Right ventricle myocardium inferior (tissue), 1 donor: ENCODE results near the gene PTPN14. TPM values are rescaled to one million over a fixed set of nuclear protein-coding genes. Genes with fewer than 3 reads are reported as not detected.
A peak's percentile ranks its signal among the peaks of the same experiment; 100 is the strongest.

Experiments
- ATAC-seq: fragments of 200-7000 bp; cut with Tn5 transposase; one replicate; pipeline ENCODE4 v1.9.1; 2020; ENCODE audit warnings: mild to moderate bottlenecking, moderate library complexity
- DNase-seq: peaks from one replicate; pipeline ENCODE4 v3.0.0; 2021; ENCODE audit errors: missing footprints
- intact Hi-C: fragments of 100-400 bp; cut with DNase I; formaldehyde crosslinking; loops from one replicate; pipeline ENCODE4 v1.11.0; 2022
- total RNA-seq: library from RNA; stranded (reverse); fragmentation: NEBNext Ultra II Directional; extraction: Animal tissue kit (Norgen Biotek cat#: 25700); gene quantifications from one replicate; pipeline ENCODE4 v1.2.1, GENCODE V29; 2021
- donor health status: DM: no; HTN: yes; CAD: no; lungs with severe emphysema.

The PTPN14 gene
- total RNA-seq, 1 donor from 2014 or later = 23.0 TPM

DNA sequence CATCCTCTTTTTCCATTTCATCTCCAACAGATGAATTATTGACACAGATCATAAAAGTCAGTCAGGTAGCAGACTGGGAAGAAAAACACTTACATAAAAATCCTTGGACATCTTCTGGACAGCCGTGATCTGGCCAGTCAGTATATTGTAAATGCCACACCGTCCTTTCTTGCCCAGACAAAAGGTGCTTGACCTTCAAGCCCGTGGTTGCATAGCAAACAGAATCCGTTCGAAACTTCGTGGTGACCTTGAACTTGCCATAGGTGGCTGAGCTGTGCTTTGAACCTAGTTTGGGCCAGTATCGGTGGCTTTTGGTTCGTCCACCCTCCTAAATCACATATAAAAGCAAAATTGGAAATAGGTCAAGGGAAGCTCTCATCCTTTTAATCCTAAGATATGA is 182.0 kb downstream of the PTPN14 start:
- intact Hi-C loops = loop anchor here (10.0 kb wide), 1 partner anchor 185 kb away; the partner anchor contains the start of gene PTPN14
- no peak for ATAC-seq

DNA sequence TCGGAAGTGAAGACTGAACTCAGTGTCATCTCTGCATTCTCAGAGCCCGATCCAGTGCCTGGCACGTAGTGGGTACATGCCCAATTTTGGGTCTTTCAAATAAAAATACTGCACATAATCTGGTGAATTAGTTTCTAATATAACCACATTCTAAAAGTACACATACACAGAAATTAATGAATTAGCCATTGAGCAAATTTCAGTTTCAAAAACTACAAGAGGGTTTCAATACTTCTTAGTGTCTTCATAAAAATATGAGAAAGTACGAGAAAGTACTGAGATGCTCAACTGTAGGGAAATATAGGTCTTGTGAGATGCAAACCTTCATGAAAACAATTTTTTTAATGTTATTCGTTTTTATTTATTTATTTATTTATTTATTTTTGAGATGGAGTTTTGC is 183.6 kb downstream of the PTPN14 start:
- ATAC-seq (no peak), DNase-seq (no peak)
- intact Hi-C loops = loop anchor here (10.0 kb wide), 1 partner anchor 187 kb away; the partner anchor contains the start of gene PTPN14

More for the DNA sequence above, 182.0 kb downstream of the PTPN14 start:
- no peak for DNase-seq

DNA sequence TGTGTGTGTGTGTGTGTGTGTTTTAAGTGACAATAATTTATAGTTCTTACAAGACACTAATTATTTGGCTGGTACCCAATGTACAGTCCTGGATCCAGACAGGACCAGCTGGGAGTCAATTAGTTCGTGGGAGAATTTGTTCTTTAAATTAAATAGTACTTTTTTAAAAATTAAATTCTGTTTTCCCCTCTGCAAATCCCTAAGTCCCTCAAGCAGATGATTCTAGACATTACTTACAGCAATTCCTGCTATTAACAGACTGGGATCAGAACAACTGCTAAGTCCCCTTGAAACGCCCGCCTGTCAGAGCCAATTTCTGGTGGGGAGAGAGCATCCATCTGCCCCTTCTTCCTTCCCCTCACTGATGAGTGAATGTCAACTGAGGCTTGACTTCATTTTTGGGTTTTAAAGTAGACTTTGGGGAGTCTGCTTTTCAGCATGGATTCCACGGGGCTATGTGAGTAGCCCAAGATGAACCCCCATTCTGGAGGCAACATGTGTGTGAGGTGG is 186.6 kb downstream of the PTPN14 start:
- intact Hi-C loops = loop anchor here (10.0 kb wide), 1 partner anchor 190 kb away; the partner anchor contains the start of gene PTPN14
- ATAC-seq (no peak), DNase-seq (no peak)

DNA sequence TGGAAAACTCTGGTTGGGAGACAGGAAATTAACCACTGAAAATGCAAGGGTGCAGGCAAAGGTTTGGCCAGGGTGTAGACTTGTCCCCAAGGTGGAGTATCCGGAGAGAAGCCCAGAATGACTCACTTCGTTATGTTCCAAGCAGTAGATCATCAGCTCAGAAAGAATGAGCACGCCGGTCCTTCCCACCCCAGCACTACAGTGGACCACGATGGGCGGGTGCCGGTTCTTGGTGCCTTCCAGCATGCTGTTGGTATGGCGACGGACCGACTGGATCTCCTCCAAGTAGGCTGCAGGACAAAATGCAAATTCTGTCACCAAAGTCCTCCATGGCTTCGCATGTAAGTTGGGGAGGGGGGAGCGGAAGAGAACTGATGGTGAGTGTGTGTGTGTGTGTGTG is 187.0 kb downstream of the PTPN14 start:
- ATAC-seq (peak; percentile 77), DNase-seq (peak; percentile 67)
- intact Hi-C loops = loop anchor here (10.0 kb wide), 1 partner anchor 190 kb away; the partner anchor contains the start of gene PTPN14

DNA sequence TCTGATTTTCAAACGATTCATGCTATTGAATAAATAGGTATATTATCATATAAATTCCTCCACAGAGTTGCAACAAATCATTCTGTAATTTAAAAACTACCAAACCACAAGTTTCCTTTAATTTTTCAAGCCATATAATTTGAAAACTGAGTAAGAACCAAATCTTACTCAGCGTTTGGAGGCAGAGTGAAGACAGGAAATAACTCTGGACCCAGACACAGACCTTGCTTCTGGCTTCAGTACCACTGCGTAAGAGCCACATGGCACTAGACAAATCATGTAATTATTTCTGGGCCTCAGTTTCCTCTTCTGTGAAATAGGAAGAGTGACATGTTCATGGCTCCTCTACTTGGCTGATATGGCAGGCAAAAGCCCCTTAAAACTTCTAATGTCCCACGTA is 188.0 kb downstream of the PTPN14 start:
- intact Hi-C loops = loop anchor here (10.0 kb wide), 1 partner anchor 191 kb away; the partner anchor contains the start of gene PTPN14
- DNase-seq (no peak), ATAC-seq (no peak)

DNA sequence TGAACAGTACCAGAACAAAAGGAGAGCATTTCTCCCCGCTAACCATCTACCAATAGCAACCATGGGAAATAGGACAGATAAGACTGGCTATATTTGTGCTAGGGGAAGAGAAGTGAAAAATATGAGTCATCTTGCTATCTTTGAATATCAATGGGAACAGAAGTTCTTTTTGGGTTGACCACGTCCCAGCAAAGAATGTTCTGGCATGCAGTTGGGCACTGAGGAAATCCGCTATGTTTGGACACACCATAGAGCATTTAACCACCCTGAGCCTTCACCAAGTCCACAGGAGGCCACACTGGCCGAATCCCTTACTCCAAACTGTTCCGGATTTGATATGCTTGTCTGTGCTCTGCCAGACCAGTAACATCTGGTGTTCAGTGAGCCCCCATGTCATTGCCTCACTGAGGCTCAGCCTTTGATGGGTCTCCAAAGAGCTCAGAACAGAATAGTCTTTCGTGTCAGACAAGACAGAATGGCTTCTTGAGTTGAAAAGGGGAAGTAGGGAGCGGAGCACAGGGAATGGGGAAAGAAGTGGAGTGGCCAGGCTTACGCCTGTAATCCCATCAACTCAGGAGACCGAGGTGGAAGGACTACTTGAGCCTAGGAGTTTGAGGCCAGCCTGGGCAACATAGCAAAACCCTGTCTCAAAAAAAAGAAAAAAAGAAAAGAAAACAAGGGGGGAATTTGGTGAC is 189.1 kb downstream of the PTPN14 start:
- DNase-seq (no peak), ATAC-seq (peak; percentile 75)
- intact Hi-C loops = loop anchor here (10.0 kb wide), 1 partner anchor 192 kb away; the partner anchor contains the start of gene PTPN14

DNA sequence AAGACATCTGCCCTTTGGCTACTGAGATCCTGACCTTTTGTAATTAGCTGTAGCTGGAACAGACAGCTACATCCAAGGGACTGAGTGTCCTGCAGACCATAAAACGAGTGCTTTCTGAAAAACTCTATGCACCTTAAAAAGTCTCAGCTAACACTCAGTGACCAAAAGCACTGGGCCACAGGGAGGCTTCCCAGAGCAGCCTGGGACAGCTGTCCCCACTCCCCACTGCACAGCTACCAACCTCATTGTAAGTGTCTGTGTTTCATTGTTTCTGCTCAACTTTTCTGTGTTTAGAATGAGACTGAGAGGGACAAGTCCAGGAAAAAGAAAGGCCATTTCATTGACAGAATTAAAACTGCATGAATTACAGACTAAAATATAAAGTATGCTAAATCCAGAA is 189.8 kb downstream of the PTPN14 start:
- ATAC-seq (no peak), DNase-seq (no peak)
- intact Hi-C loops = loop anchor here (10.0 kb wide), 1 partner anchor 193 kb away; the partner anchor contains the start of gene PTPN14

DNA sequence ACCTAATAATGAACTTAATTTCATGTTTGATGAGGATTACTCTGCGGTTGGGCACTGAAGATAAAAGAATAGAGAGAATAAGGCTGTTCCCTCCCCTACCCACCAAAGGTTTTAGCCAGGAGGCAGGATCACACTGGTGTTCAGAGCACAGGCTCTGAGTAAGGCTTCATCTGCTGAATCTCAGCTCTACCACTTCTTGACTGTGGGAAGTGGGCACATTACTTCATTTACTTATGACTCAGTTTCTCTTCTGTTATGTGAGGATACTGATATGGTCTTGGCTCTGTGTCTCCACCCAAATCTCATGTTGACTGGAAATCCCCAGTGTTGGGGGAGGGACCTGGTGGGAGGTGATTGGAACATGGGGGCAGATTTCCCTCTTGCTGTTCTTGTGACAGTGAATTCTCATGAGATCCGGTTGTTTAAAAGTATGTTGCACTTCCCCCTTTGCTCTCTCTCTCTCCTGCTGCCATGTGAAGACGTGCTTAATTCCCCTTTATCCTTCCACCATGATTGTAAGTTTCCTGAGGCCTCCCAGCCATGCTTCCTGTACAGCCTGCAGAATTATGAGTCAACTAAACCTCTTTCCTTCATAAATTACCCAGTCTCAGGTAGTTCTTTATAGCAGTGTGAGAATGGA is 190.8 kb downstream of the PTPN14 start:
- intact Hi-C loops = loop anchor here (10.0 kb wide), 1 partner anchor 194 kb away; the partner anchor contains the start of gene PTPN14
- no peak for ATAC-seq

DNA sequence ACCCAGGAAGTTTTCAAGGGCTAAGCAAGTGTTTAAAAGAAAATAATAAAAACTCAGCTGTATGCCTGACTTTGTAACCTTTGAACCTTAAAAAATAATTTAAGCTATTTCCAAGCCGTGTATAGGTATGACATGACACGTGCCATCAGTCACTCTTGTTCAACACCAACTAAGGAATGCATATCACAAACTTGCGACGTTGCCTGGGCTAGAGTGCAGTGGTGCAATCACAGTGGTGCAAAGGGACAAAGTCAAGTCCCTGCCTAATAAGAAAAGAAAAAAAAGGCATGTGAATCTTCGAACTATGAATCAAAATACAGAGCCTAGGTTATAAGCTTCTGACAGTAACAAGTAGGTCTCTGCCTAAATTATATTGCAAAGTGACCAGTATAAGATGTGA is 191.3 kb downstream of the PTPN14 start:
- intact Hi-C loops = loop anchor here (10.0 kb wide), 1 partner anchor 195 kb away; the partner anchor contains the start of gene PTPN14
- no peak for DNase-seq
- no peak for ATAC-seq

More for the DNA sequence above, 190.8 kb downstream of the PTPN14 start:
- DNase-seq = no peak

DNA sequence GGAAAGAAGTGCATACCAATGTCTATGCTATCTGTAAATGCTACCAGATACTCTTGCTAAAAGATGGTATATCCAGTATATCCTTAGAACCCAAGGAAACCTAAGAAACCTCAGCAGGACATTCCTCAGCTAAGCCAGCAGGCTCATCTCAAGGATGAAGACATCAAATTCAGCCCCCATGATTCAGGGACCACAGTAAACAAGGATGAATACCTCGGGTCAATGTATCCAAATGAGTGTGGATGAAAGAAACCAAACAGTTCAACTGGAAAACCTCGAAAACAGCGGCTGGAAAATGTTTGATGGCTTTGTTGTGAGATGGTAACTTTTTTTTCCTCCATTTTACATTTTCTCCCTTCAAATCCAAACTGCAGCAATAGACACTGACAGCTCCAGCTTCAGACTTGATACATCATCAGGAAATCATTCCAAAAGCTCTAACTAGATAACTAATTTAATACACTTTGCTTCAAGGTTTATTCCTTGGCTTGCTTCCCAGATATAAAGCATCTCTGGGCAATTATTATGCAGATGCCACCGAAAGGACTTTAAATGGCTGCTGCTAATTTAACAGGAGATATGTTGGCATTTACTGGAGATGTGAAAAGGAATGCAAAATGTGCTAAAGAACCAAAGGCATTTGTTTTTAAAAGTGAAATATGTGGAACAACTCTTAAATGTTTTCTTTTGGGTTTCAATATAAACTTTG is 196.8 kb downstream of the PTPN14 start:
- intact Hi-C loops = no loop called here
- ATAC-seq (no peak), DNase-seq (no peak)

DNA sequence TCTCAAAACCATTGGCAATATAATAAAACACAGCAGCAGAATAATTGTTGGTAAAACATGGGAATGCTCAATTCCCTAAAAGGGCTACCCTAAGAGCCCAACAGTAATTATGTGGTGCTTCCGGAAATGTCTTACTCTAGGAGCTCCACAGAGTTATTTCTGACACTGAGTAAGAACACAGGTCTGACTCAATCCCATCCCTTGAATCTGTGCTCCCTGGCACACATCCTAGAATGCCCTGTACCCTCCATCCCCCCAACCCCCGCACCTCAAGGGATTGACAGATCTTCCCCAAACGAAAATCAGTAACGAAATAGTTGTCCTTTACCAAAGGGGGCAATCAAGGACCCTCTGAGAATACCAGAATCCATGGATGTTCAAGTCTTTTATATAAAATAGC is 198.6 kb downstream of the PTPN14 start:
- intact Hi-C loops = no loop called here
- DNase-seq (no peak), ATAC-seq (no peak)

DNA sequence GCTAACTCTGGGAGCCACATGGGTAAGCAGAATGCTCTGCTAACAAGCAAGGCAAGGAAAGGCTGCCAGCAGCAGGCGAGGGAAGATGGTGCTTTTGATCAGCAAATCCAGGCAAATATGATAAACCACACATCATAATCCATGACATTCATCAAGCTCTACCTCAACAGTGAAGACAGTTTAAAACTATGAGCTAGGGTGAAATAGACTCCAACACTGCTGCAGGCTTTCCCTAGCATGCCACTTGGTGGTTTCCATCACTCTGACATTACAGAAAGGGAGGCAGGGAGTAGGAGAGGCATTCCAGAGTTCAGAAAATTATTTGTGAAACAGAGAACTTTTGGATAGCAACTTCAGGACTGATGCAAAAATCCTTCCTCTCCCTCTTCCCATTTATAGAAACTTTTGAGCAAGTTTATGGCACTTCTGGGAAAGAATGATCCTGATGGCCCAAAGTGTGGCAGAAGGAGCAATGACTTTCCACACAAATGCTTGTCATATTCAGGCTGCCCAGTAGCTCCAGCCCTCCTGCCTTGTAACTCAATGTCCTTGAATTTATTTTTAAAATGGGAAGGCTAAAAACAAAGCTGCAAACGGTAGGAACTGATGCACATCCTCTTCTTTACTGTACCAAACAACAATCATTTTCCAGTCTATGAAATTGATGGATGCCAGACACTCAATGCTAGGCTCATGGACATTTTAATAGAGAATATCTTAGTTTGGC is 199.7 kb downstream of the PTPN14 start:
- intact Hi-C loops = no loop called here
- DNase-seq = no peak
- ATAC-seq = no peak

DNA sequence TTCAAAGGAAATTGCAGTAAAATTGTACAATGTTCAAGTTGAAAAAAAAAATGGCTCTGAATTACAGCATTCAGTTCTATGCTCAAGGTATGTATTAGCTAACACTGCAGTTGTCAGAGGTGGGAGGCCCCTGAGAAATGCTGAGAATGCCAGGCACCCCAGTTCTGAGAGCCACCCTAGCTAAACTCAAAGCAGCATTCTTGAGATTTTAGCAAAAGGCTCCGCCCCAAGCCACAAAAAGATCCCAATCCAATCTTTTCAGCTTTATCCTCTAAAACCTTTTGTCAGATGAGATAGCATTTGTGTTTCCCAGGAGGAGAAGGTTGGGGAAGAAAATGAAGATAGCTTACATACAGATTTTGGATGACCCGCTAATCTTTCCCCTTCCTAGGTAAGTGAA is 201.6 kb downstream of the PTPN14 start:
- intact Hi-C loops = no loop called here
- no peak for DNase-seq
- no peak for ATAC-seq

DNA sequence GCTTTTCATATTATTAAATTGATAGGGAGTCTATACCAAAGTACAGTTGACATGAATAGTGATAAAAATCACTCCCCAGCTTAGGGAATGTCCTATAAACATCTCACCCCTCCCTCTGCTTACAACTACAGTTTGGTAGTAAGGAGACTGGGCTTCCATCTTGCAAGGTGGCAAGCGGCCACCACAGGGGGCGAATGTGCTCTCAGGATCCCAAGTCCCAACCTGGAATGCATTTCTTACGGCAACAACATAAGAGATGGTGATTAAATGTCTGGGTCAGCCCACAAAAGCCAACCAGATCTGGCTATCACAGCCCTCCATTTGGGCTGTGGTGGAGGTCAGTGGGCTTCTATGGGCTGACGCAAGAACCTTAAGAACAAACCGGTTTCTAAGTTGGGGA is 202.4 kb downstream of the PTPN14 start:
- intact Hi-C loops = no loop called here
- ATAC-seq (no peak), DNase-seq (no peak)

DNA sequence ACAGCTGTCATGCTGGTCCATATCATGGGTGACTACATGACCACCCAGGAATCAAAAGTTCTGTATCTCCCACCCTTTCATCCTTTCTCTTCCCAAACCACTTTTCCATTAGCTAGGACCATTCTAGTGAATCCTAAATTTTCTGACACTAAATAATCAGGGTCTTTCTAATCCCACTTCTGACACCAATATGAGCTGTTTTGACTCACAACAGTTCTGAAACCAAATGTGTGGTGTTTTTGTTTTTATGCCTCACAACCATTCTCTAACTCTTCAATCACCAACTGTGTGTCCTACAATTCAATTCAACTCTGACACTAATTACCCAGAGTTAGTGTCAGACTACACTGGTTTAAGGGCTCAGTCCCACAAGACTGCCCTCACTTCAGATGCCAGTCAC is 206.5 kb downstream of the PTPN14 start:
- ATAC-seq (no peak), DNase-seq (no peak)
- intact Hi-C loops = no loop called here

DNA sequence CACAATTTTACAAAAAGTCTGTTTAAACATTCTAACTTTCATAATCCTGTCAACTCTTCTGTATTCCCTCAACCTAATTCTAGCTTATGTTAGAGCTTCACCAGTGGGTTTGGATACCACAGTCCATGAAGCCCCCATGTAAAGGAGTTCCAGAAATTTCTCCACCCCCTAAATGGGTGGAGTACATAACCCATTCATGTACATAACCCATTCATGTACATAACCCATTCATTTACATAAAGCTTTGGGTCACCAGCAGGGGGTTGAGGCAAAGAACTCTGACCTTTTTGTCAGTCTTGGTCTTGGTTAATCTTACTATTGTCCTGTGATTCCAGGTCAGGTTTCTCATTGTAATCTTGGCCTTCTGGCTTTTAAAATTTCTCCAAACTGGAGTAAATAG is 208.9 kb downstream of the PTPN14 start:
- ATAC-seq (no peak), DNase-seq (no peak)
- intact Hi-C loops = no loop called here

DNA sequence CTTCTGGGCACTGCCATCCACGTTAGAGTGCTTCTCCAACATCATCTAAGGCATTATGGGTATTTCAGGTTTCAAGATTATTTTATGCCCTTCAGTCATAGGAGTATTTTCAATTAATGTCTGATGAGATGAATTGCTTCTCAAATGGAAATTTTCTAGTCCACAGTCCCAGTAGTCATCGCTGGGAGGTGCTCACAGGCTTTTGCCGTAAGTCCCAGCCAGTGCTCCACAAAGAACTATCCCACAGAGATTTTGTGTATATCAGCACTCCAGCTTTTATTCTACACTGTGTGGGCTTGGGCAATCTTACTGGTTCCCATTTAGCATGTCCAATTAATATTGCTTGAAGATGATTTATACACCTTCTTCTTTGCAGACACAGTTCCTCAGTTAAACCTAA is 209.5 kb downstream of the PTPN14 start:
- ATAC-seq (no peak), DNase-seq (no peak)
- intact Hi-C loops = no loop called here

DNA sequence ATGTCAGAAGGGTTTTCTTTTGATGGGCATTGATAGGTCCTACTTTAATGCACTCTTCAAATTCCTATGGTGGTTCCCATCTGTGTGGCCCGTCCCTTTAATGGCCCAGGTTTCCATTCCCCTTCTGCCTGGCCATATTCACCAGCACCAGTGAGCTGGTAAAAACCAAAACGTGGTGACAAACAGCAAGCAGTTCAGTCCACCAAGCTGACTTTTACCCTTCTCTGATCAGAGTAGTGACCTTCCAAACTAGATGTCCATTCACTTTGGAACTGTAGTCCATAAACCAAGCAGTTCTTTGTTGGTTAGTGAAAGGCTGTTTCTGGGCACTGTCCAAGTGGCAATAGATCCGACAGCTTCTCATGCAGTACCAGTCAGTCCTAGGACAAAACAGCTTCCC is 209.9 kb downstream of the PTPN14 start:
- intact Hi-C loops = no loop called here
- ATAC-seq = no peak
- DNase-seq = no peak
